Measurements from ENCODE around the gene HYAL3.

GRCh38 chr3:50270422-50271224 lies 28.6 kb downstream of the HYAL3 start:
- TF ChIP-seq CTCF (IDR thresholded peaks at IDR 0.05) (no peak), POLR2AphosphoS5 (IDR thresholded peaks at IDR 0.05) (no peak)

Data from upper lobe of left lung (tissue), 4 donors.